Esophagus (tissue), 2 donors: ENCODE results near the gene GNE. TPM values are rescaled to one million over a fixed set of nuclear protein-coding genes. Genes with fewer than 3 reads are reported as not detected.

Source experiments
- H3K27ac ChIP-seq, 2 donors: one replicate each; pipeline ENCODE4 v1.5.1; 2013; ENCODE audit warnings: low read depth in 2 of 2, mild to moderate bottlenecking in 2 of 2, inconsistent platforms in 1 of 2, low read length in 1 of 2, moderate library complexity in 1 of 2
- H3K27me3 ChIP-seq, 2 donors: one replicate each; pipeline ENCODE4 v1.6.1; 2013; ENCODE audit warnings: low read length in 2 of 2, control low read depth in 1 of 2, mild to moderate bottlenecking in 1 of 2; ENCODE audit not compliant: insufficient read depth in 2 of 2, control insufficient read depth in 1 of 2
- H3K36me3 ChIP-seq, 2 donors: one replicate each; pipeline ENCODE4 v1.6.1; 2013; ENCODE audit warnings: low read length in 1 of 2; ENCODE audit not compliant: control insufficient read depth in 2 of 2, insufficient read depth in 2 of 2
- H3K4me1 ChIP-seq, 2 donors: one replicate each; pipeline ENCODE4 v1.6.1; 2013; ENCODE audit warnings: low read length in 1 of 2; ENCODE audit not compliant: control insufficient read depth in 2 of 2, insufficient read depth in 2 of 2
- H3K4me3 ChIP-seq, 2 donors: one replicate each; pipeline ENCODE4 v1.5.1; 2013; ENCODE audit warnings: low read length in 2 of 2, mild to moderate bottlenecking in 2 of 2, low read depth in 1 of 2, moderate library complexity in 1 of 2
- H3K9me3 ChIP-seq, 2 donors: one replicate each; pipeline ENCODE4 v1.6.1; 2013; ENCODE audit warnings: mild to moderate bottlenecking in 2 of 2, low read depth in 1 of 2, low read length in 1 of 2, moderate library complexity in 1 of 2; ENCODE audit not compliant: control insufficient read depth in 2 of 2, insufficient read depth in 1 of 2
- WGBS, 2 donors: extraction: QIAGEN DNeasy Blood & Tissue Kit; methylation state at CpG; one replicate each; pipeline ENCODE4 v1.1.7; 2013; 5-methylcytosine and 5-hydroxymethylcytosine counted together
- polyA plus RNA-seq, 2 donors: library from polyadenylated mRNA; stranded (reverse); fragments of 200-250 nt; gene quantifications; one replicate each; pipeline ENCODE4 v1.2.3, GENCODE V29; 2013
- donor health status: healthy with polysubstance abuse.
- donor health status: Bipolar disorder and iron deficiency.

Gene GNE
- polyA plus RNA-seq, 2 donors, result 4.8 to 13.0 TPM

DNA sequence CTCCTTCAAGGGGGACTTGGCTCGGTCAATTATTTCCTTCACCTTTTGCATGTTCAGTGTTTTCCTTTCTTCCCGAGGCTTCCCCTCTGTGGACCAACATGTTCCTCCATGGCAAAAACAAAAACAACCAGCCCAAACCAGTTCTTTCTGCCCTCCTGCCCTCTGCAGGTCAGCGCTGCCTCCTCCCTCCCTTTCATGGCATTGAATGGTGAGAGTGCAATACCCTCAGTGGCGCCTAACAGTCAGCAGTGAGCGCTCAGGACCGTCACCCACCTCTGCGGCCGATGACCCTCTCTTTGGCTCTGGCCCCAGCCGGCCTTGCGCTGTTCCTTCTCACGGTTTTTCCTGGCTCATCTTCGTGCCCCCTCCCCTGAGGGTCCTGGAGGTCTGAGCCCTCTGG, 34.4 kb upstream of the GNE start:
- Histone ChIP-seq H3K27ac (no peak overlapping the region), H3K4me1 (no peaks in the 10 kb centered on the region), H3K36me3 (no peaks in the 10 kb centered on the region), H3K27me3 (no peaks in the 10 kb centered on the region), H3K4me3 (no peak overlapping the region), H3K9me3 (no peaks in the 10 kb centered on the region)
- WGBS, 2 donors, result 87 to 89% methylated on average over 12 of the region's 12 CpGs

DNA sequence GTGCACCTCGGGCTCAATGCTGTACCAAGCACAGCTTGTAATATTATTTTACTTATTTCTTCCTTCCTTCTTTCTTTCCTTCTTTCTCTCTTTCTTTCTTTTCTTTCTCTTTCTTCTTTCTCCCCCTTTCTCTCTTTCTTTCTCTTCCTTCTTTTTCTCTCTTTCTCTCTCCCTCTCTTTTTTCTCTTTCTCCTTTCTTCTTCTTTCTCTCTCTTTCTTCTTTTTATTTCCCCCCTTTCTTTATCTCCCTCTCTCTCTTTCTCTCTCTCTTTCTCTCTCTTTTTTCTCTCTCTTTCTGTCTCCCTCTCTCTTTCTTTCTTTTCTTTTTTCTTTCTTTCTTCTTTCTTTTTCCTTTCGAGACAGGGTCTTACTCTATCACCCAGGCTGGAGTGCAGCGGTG, 32.7 kb upstream of the GNE start:
- H3K27ac ChIP-seq, result no peak overlapping the region
- H3K4me1 ChIP-seq, result no peaks in the 10 kb centered on the region
- 86 to 94% methylated on average over 3 of the region's 3 CpGs for WGBS, 2 donors
- H3K4me3 ChIP-seq, result no peak overlapping the region
- H3K36me3 ChIP-seq, result no peaks in the 10 kb centered on the region
- no peaks in the 10 kb centered on the region for H3K27me3 ChIP-seq
- H3K9me3 ChIP-seq, result no peaks in the 10 kb centered on the region

DNA sequence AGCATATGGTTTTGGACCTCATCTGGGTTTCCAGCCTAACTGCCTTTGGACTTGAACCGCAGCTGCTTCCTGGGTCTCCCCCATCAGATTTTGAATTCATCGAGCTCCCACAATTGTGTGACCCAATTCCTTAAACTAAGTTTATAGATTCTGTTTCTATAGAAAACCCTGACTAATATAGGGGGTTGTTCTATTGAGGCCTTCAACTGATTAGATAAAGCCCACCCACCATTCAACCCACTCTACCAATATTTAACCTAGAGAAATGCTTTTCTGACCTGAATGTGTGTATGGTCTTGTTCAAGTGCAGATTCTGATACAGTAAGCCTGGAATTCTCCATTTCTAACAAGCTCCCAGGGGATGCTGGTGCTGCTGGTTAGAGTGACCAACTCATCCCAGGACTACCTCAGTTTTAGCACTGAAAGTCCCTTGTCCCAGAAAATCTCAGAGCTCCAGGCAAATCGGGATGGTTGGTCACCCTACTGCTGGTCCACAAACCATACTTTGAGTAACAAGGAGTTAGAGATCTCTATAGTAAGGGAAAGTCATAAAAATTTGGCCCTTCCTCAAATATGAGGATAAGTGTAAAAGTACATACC, 31.7 kb upstream of the GNE start:
- 91 to 93% methylated on average over 3 of the region's 3 CpGs for whole genome bisulfite sequencing, 2 donors
- Histone ChIP-seq H3K36me3 (no peaks in the 10 kb centered on the region), H3K4me3 (no peak overlapping the region), H3K27ac (no peak overlapping the region), H3K27me3 (no peaks in the 10 kb centered on the region), H3K4me1 (no peaks in the 10 kb centered on the region), H3K9me3 (no peaks in the 10 kb centered on the region)

DNA sequence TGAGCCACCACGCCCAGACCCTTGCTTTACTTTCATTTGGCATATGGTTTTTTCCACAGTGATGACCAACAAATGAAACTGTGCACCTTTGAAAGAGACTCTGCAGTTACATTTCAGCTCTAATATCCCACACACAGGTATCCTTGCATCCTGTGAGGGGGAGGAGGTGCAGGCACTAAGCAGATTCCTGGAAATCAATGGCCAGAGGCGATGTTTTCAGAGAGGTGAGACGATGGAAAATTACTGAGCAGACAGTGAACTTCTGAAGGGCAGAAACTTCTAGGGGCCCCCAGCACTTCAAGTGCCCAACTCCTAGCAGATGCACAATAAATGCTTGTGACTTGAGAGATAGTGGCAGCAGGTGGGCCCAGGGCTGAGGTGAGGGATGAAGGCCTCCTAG, 29.8 kb upstream of the GNE start:
- no peak overlapping the region for H3K4me3 ChIP-seq
- H3K27ac ChIP-seq, result no peak overlapping the region
- no peaks in the 10 kb centered on the region for H3K27me3 ChIP-seq
- 79 to 85% methylated on average over 3 of the region's 3 CpGs for WGBS, 2 donors
- no peaks in the 10 kb centered on the region for H3K4me1 ChIP-seq
- no peaks in the 10 kb centered on the region for H3K9me3 ChIP-seq
- H3K36me3 ChIP-seq, result no peaks in the 10 kb centered on the region

DNA sequence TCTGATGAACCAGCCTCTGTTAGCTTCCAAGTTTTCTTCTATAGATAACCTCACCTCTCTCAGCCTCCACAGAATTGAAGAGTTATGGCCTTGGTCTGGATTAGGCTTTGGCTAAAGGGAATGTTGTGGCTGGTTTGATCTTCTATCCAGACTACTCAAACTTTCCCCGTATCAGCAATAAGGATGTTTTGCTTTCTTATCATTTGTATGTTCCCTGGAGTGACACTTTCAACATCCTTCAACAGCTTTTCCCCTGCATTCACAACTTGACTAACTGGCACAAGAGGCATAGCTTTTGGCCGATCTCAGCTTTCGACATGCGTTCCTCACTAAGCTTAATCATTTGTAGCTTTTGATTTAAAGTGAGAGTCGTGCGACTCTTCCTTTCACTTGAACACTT, 28.1 kb upstream of the GNE start:
- H3K27me3 ChIP-seq, result no peaks in the 10 kb centered on the region
- H3K4me1 ChIP-seq, result no peaks in the 10 kb centered on the region
- no peak overlapping the region for H3K4me3 ChIP-seq
- H3K27ac ChIP-seq, result no peak overlapping the region
- no peaks in the 10 kb centered on the region for H3K36me3 ChIP-seq
- no peaks in the 10 kb centered on the region for H3K9me3 ChIP-seq
- 60 to 85% methylated on average over 6 of the region's 6 CpGs for WGBS, 2 donors

DNA sequence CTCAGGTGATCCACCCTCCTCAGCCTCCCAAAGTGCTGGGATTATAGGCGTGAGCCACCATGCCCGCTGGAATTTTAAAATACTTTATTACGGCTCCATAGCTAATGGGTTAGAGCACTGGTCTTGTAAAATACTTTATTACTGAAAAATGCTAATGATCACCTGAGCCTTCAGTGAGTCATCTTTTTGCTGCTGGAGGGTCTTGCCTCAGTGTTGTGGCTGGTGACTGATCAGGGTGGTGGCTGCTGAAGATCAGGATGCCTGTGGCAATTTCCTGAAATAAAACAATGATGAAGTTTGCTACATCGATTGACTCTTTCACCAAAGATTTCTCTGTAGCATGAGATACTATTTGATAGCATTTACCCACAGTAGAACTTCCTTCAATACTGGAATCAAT, 26.0 kb upstream of the GNE start:
- no peak overlapping the region for H3K4me3 ChIP-seq
- H3K36me3 ChIP-seq, result no peaks in the 10 kb centered on the region
- WGBS, 2 donors, result 91 to 95% methylated on average over 4 of the region's 4 CpGs
- H3K4me1 ChIP-seq, result no peaks in the 10 kb centered on the region
- H3K27me3 ChIP-seq, result no peaks in the 10 kb centered on the region
- H3K27ac ChIP-seq, result no peak overlapping the region
- H3K9me3 ChIP-seq, result no peaks in the 10 kb centered on the region

DNA sequence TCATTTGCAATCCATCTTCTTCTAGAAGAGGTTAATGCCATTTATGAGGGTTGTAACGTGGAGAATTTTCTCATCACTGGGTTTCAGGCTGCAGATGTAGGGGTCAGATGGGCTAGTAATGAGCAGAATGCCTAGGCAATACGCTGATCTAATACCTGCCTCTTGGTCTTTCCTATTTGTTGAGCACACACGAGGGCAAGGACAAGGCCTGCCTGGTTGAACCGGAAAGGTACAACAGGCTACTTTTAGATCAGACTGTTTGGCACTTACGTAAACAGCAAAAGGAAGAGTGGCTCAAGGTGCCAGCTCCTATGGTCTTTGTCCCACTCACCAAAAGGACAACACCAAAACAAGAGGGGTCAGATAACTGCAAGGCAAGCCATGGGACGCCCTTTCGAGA, 24.0 kb upstream of the GNE start:
- Histone ChIP-seq H3K4me3 (no peak overlapping the region), H3K27ac (no peak overlapping the region), H3K36me3 (no peaks in the 10 kb centered on the region), H3K27me3 (no peaks in the 10 kb centered on the region), H3K9me3 (no peaks in the 10 kb centered on the region), H3K4me1 (no peaks in the 10 kb centered on the region)
- WGBS, 2 donors, result 84 to 85% methylated on average over 7 of the region's 7 CpGs

DNA sequence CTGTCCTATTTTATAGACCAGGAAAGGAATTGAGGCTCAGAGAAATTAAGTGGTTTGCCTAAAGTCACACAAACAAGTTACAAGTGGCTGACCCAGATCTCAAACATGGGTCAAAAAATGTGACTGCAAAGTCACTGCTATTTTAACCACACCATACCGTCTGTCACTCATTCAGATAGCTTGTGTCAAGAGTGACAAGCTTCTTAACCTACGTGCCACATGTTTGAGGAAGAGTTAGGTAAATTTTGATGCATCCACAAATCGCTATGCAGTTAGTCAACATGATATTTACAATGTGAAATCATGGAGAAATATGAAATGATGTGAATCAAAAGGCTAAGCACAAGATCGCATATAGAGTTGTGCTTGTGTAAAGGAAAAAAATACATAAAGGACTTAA, 22.7 kb upstream of the GNE start:
- 85 to 88% methylated on average over 4 of the region's 4 CpGs for WGBS, 2 donors
- H3K36me3 ChIP-seq, result no peaks in the 10 kb centered on the region

DNA sequence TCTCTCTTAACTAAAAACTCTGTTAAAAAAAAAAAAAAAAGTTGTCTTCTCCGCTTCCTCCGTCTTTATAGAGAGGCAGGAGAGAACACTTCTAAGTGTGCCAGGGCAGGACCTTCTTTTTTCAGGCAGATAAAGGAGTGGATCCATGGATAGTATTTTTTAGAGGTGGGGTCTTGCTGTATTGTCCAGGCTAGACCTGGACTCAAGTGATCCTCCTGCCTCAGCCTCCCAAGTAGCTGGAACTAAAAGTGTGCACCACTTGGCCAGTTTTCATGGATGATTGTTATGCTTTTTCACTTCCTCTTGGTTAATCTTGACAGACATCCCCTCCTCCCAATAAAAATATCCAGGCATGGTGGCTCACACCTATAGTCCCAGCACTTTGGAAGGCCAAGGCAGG, 20.0 kb upstream of the GNE start:
- no peaks in the 10 kb centered on the region for H3K36me3 ChIP-seq
- 94 to 95% methylated on average over 2 of the region's 2 CpGs for WGBS, 2 donors
- no peaks in the 10 kb centered on the region for H3K9me3 ChIP-seq
- no peak overlapping the region for H3K4me3 ChIP-seq
- H3K4me1 ChIP-seq, result no peaks in the 10 kb centered on the region
- no peaks in the 10 kb centered on the region for H3K27me3 ChIP-seq
- no peak overlapping the region for H3K27ac ChIP-seq

More for the DNA sequence above, 22.7 kb upstream of the GNE start:
- Histone ChIP-seq H3K4me1 (no peaks in the 10 kb centered on the region), H3K4me3 (no peak overlapping the region), H3K27me3 (no peaks in the 10 kb centered on the region), H3K27ac (no peak overlapping the region), H3K9me3 (no peaks in the 10 kb centered on the region)

DNA sequence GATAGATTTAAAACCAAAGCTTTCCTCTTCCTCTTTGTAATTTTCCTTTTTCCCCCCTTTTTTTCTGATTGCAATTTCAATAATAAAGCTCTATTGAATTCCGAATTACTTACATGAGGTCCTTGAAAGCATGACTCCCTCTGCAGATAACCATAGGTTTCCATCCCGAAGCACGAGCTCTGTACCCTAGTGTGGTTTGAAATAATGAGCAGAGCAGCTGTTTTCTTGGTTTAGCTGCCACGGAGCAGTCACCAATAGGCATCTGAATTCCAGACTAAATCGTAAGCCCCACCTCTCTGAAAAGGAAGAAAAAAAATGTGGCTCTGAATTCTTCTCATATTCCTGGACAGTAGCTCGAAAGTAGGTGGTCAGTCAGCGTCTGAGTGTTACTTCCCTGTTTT, 18.5 kb upstream of the GNE start:
- Histone ChIP-seq H3K4me1 (no peaks in the 10 kb centered on the region), H3K27ac (no peak overlapping the region), H3K27me3 (no peaks in the 10 kb centered on the region), H3K9me3 (no peaks in the 10 kb centered on the region), H3K36me3 (no peaks in the 10 kb centered on the region), H3K4me3 (no peak overlapping the region)
- 37 to 49% methylated on average over 7 of the region's 7 CpGs for WGBS, 2 donors
